Stimulated activated CD8-positive, alpha-beta memory T cell treated with anti-CD3 and anti-CD28 coated beads, Interleukin-4, amount 100 ng/mL, for 1 hour (primary cell): ENCODE results near the gene HTT.
"Not testable (repeated sequence)": the region's sequence is repeated elsewhere in the genome, so short reads cannot be mapped to it uniquely, and the experiment has no call there.

Experiments used
- DNase-seq, 2 donors: peaks; one replicate each; pipeline ENCODE4 v3.0.0-alpha.2; 2020; ENCODE audit warnings: low read depth in 2 of 2, low spot score in 1 of 2

Gene HTT

GRCh38 chr4:3077796-3078195 is 3.3 kb downstream of the HTT start:
- DNase-seq: no peak

GRCh38 chr4:3079694-3080123 is 5.2 kb downstream of the HTT start:
- DNase-seq: no peak

- DNase-seq: no peak
Measured at GRCh38 chr4:3082925-3083515, 8.5 kb downstream of the HTT start.

- DNase-seq: no peak
Measured at GRCh38 chr4:3083732-3084131, 9.3 kb downstream of the HTT start.

- no peak for DNase-seq
Measured at GRCh38 chr4:3085948-3086670, 11.6 kb downstream of the HTT start.

- DNase-seq: no peak
Measured at GRCh38 chr4:3087115-3087797, 12.8 kb downstream of the HTT start.

GRCh38 chr4:3091464-3091863 is 17.0 kb downstream of the HTT start:
- no peak for DNase-seq

- not testable (repeated sequence) for DNase-seq
Measured at GRCh38 chr4:3094701-3095100, 20.2 kb downstream of the HTT start.

GRCh38 chr4:3096202-3096601 is 21.7 kb downstream of the HTT start:
- DNase-seq: no peak

- DNase-seq: no peak
Measured at GRCh38 chr4:3098346-3098745, 23.9 kb downstream of the HTT start.

GRCh38 chr4:3106339-3107186 is 32.1 kb downstream of the HTT start:
- peak; percentile 77 to 79 for DNase-seq

- DNase-seq: no peak
Measured at GRCh38 chr4:3107271-3107670, 32.8 kb downstream of the HTT start.

- DNase-seq: no peak
Measured at GRCh38 chr4:3107691-3108121, 33.2 kb downstream of the HTT start.

- no peak for DNase-seq
Measured at GRCh38 chr4:3108211-3108610, 33.7 kb downstream of the HTT start.

GRCh38 chr4:3111461-3111860 is 37.0 kb downstream of the HTT start:
- no peak for DNase-seq

- no peak for DNase-seq
Measured at GRCh38 chr4:3112201-3112600, 37.7 kb downstream of the HTT start.

- no peak for DNase-seq
Measured at GRCh38 chr4:3112609-3113469, 38.4 kb downstream of the HTT start.

GRCh38 chr4:3114377-3114776 is 39.9 kb downstream of the HTT start:
- DNase-seq: no peak

GRCh38 chr4:3115637-3116270 is 41.3 kb downstream of the HTT start:
- no peak for DNase-seq

- DNase-seq: no peak
Measured at GRCh38 chr4:3116955-3117354, 42.5 kb downstream of the HTT start.
